NCI-H510A (cell line): ENCODE data around the gene FGFRL1.

Experiments
- DNase-seq: peaks from one replicate; lab custom pipeline; 2025; lab: John Stamatoyannopoulos, UW

The FGFRL1 gene

DNA sequence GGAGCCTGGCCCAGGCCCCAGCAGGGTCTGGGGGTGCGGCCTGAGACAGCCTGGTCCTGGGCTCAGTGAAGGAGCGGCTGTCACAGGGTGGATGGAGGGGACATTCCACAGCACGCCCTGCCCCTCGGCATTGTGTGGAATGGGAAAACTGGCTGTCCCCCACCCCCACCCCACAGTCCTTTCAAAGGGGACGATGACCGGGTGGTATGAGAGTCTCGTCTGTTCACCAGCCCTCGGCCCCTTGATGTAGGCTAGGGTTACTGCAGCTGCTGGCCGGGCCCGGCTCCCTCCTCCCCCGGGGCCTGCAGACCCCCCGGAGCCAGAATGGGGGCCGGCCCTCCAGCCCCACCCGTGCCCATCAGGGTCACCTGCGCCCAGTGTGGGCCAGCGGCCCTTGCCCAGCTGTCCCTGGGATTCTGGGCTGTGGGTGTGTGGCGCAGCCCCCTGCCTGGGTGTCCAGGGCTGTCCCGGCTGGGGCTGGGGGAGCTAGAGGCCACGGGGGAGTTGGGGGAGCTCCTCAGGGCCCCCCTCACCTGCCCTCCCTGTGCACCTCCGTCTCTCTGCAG, 11.7 kb downstream of the FGFRL1 start:
- DNase-seq = no peak

DNA sequence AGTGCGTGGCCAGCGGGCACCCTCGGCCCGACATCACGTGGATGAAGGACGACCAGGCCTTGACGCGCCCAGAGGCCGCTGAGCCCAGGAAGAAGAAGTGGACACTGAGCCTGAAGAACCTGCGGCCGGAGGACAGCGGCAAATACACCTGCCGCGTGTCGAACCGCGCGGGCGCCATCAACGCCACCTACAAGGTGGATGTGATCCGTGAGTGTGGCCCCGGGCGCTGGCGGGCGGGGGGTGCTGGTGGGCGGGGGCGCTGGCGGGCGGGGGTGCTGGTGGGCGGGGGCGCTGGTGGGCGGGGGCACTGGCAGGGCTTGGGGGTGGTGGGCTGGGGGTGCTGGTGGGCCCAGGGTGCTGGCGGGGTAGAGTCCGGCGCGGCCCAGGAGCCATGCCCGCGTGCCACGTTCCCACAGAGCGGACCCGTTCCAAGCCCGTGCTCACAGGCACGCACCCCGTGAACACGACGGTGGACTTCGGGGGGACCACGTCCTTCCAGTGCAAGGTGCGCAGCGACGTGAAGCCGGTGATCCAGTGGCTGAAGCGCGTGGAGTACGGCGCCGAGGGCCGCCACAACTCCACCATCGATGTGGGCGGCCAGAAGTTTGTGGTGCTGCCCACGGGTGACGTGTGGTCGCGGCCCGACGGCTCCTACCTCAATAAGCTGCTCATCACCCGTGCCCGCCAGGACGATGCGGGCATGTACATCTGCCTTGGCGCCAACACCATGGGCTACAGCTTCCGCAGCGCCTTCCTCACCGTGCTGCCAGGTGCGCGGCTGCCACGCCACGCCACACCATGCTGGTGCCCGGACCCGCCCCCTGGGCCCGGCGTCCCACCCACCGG, 12.7 kb downstream of the FGFRL1 start:
- DNase-seq = no peak

DNA sequence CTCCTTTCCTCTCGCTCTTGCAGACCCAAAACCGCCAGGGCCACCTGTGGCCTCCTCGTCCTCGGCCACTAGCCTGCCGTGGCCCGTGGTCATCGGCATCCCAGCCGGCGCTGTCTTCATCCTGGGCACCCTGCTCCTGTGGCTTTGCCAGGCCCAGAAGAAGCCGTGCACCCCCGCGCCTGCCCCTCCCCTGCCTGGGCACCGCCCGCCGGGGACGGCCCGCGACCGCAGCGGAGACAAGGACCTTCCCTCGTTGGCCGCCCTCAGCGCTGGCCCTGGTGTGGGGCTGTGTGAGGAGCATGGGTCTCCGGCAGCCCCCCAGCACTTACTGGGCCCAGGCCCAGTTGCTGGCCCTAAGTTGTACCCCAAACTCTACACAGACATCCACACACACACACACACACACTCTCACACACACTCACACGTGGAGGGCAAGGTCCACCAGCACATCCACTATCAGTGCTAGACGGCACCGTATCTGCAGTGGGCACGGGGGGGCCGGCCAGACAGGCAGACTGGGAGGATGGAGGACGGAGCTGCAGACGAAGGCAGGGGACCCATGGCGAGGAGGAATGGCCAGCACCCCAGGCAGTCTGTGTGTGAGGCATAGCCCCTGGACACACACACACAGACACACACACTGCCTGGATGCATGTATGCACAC, 13.6 kb downstream of the FGFRL1 start:
- DNase-seq = no peak

DNA sequence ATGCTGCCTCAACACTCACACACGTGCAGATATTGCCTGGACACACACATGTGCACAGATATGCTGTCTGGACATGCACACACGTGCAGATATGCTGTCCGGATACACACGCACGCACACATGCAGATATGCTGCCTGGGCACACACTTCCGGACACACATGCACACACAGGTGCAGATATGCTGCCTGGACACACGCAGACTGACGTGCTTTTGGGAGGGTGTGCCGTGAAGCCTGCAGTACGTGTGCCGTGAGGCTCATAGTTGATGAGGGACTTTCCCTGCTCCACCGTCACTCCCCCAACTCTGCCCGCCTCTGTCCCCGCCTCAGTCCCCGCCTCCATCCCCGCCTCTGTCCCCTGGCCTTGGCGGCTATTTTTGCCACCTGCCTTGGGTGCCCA, 14.7 kb downstream of the FGFRL1 start:
- no peak for DNase-seq

DNA sequence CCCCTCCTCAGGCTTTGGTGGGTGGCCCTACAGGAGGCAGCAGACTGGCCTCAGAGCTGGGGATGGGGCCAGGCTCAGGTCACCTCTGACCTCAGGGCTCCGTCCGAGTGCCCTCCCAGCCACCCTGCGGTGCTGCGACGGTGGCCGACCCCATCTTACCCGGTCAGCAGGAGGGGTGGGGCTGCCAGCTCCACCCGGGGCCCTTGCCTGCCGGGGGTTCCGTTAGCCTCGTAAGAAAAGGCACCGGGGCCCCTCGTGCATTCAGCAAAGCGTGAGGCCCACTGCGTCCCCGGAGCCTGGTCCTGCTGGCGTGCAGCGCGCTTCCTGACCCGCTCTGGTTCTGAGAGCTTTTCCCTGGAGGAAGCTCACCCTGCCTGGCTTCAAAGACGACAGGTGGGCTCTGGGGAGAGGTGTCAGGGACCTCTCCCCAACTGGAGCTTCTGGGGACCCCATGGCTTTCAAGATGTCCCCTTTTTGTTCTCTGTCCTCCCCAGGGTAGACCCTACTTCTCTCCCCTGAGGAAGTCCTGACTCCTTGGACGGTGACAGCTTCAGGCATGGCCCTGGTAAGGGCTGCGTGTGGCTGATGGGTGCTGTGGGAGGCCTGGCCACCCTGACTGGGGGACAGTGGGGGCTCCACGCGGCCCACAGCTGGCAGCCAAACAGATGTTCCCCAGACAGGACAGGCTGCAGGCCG, 15.9 kb downstream of the FGFRL1 start:
- DNase-seq = no peak

DNA sequence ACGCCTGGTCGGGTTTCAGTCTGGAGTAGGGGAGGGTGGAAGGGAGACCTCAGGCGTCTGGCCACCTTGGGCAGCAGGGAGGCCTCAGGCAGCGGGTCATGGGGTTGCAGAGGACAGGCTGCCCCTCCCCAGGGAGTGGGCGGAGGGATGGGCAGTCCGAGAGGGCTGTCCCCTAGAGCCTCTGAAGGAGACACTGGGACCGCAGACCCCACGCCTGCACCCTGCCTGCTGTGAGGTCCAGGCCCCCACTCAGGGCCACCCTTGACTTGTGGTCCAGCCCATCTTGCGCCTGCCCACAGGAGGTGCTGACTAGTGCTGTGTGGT, 16.5 kb downstream of the FGFRL1 start:
- no peak for DNase-seq

DNA sequence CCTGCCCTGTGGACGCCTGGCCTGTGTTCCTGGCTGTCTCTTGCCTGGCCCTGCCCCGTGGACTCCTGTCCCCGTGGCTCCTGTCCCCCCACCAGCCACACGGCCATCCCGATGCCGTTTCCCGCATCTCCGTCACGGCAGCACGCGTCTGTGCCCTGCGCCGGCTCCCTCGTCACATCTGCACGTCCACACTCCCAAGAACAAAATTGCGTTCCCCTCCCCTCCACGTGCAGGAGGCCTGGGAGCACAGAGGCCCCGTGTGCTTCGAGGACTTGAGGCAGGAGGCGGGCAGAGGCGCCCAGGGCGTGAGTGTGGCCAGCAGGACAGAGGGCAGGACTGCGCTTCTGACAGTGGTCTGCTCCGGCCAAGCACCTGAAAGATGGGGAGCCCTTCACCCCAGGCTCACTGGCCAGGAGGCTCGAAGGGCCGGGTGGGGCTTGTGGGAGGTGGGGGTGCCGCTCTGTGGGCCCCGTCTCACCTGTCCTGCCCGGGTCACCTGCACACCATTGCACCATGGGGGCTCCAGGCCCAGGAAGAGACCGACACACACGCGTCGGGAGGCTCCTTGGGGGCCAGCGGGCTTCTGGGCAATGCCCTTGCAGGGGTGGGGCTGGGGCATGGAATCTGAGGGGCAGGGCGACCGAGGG, 17.3 kb downstream of the FGFRL1 start:
- no peak for DNase-seq

DNA sequence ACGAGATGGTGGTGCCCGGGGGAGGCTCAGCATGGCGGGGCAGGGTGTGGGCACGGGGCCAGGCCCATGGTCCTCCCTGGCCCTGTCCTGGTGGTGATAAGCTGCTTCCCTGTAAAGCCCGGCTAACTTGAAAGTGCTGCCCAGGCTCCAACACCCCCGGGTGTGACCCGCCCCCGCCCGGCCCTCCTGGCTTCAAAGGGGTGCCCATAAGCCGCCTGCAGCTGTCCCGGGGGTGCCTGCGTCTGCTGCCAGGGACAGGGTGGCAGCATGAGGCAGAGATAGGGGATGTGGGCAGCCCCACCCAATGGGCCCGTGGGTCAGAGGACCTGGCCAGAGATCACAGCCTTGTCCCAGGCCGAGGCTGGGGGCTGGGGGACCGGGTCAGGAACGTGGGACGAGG, 18.1 kb downstream of the FGFRL1 start:
- DNase-seq = no peak

DNA sequence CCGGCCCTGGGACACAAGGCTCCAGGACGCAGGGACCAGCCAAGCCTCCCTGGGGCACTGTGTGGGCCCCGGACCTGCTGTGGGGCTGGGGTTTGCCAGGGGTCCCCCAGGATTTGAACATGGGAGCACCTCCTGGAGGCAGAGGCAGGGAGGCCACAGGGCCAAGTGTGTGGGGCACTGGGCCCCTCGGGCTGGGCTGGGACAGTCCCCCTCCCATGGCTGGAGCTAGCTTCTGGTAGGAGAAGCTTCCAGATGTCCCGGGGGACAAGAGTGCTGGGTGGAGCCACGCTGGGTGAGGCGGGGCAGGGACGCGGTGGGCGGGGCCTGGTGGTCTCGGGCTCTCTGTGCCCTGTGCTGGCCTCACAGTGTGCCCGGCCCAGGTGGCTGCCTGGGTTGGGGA, 18.6 kb downstream of the FGFRL1 start:
- DNase-seq = no peak

DNA sequence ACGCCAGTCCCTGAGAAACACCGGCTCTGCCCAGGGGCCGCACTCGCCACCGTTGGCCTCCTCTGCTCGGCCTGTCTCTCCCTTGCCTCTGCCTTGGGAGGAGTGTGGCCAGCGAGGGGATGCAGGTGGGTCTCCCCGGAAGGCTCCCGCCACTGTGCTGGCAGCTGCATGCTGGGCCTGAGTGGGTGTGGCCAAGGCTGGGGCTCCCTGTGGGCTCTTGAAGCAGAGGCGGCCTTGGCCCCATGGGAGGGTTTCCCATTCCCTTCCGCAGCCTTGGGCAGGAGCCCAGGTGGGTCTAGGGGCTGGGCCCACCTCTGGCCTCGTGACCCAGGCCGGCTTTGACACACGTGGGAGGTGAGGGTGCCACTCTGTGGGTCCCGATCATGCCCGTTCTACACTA, 19.1 kb downstream of the FGFRL1 start:
- DNase-seq = no peak

DNA sequence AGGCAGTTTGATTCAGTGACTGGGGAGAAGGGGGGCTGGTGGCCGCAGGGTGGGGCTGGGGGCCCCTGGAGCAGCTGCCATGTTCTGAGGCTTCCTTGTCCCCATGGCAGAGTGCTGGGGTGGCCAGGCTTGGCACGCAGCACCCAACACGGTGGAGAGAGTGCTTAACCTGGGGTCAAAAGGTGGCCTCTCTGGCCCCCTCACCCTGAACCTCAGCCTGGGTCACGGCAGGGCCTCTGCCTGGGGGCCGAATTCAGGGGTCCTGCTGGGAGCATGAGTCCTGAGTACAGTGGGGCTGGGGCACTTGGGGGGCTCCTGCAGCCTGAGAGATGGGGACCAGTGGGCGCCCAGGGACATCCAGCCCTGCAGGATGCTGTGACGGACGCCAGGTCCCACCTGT, 19.9 kb downstream of the FGFRL1 start:
- DNase-seq = no peak

DNA sequence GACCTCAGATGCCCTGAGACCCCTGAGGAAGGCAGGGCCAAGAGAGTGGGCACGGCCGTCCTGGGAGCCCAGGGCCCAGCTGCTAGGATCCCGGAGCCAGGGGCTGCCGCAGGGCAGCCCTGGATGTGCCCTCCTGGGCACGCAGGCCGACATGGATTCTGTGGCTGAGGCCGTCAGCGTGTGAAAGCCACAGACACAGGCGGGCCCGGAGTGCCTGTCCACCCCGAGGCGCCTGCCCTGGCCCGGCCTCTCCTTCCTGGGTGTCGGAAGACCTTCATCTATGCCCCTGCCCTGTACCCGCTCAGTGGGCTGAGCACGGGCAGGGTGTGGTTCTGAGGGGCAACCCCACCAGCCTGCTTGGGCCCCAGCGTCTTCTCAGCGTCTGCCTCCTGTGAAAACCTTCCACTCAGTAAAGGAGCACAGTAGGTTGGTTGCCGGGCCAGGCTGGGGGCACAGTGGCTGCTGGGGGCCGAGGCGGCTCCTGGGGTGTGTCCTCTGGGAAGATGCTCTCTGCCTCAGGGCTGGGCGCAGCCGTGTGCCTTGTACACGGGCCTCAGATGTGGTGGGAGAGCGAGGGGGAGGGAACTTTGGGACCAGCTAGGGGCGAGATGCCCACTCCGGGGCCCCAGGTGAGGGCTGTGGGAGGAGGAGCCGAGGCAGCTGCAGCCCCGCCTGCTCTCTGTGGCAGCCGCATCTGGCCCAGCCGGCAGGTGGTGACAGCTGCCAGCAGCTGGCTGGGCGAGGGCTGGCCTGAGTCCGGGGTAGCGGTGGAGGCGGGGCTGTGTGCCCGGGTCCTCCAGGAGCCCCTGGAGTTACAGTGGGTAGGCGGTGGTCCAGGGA, 20.8 kb downstream of the FGFRL1 start:
- no peak for DNase-seq

DNA sequence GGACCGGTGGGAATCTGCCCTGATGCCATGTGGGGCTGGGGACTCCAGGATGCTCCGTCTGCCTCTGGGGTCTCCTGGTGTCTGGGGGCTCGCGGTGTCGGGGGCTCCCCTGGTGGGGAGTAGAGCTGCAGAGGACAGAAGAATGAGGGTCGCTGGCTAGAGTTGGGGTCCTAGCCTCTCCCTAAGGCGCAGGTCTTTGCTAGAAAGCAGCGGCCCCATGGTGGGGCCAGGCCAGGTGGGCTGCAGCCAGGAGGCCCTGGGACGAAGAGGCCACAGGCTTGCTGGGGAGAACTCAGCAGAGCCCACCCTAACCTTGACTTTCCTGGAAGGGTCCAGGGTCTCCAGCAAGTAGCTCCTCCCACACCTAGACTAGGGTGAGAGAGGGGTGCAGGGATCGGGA, 21.4 kb downstream of the FGFRL1 start:
- no peak for DNase-seq

DNA sequence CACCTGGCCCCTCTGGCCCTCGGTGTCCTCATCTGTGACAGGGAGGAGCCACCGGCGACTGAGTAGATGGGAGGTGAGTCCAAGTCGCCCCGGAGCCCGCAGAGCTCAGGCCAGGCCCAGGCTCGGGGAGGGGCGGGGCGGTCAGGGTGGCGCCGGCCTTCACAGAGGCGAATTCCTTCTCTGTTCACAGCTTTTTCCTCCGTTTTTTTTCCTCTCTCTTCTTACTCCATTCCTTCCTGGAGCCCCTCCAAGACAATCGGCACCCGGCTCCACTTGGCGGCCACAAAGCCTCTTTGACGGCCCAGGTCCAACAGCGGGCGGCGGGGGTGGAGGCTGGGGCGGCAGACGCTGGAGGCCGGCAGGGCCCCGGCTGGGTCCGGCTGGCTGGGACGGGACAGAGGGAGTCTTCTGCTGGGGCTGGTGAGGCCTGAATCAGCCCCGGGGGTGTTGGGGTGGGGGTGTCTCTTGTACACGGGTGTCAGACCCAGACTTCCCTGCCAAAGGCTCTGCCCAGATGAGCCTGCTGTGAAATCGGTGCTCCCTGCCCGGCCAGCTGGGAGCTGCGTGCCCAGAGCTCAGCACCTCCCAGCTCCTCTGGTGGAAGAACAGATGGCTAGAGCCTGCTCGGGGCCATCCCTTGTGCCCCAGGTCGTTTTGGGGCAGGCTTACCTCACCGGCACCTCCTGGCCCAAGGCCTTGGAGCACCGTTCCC, 22.6 kb downstream of the FGFRL1 start:
- no peak for DNase-seq

DNA sequence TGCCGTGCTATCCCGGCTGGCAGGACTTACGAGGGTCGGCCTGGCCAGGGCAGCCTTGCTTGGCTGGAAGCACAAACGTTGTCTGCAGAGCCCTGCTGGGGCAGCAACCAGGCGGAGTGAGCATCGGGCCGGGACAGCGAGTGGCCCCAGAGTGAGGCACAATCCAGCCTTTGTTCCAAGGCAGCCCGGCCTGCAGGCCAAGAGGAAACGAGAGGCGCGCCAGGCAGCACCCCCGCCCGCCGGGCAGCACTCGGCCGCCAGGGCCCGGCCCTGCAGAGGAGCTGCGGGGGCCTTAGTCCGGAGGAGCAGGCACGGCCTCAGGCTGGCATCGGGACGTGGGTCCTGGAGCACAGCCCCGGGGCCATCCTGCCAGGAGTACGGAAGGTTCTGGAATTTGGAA, 24.1 kb downstream of the FGFRL1 start:
- DNase-seq = no peak

DNA sequence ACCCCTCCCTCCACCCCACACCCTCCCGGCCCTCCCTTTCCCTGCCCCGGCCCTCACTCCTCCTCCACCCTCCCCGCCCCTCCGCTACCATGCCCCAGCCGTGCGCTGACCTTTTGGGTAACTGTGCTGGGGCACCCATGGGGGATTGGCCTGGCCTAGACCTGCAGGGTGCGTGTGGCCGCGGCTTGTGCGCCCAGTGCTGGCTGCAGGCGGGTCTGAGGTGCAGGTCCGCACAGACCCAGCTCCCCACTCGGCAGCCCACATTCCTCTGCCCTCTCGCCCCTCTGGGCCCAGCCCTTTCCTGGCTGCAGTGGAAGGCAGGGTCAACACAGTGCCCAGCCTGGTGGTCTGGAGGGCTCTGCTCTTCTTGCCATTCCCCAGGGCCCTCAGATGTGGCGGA, 24.7 kb downstream of the FGFRL1 start:
- no peak for DNase-seq

DNA sequence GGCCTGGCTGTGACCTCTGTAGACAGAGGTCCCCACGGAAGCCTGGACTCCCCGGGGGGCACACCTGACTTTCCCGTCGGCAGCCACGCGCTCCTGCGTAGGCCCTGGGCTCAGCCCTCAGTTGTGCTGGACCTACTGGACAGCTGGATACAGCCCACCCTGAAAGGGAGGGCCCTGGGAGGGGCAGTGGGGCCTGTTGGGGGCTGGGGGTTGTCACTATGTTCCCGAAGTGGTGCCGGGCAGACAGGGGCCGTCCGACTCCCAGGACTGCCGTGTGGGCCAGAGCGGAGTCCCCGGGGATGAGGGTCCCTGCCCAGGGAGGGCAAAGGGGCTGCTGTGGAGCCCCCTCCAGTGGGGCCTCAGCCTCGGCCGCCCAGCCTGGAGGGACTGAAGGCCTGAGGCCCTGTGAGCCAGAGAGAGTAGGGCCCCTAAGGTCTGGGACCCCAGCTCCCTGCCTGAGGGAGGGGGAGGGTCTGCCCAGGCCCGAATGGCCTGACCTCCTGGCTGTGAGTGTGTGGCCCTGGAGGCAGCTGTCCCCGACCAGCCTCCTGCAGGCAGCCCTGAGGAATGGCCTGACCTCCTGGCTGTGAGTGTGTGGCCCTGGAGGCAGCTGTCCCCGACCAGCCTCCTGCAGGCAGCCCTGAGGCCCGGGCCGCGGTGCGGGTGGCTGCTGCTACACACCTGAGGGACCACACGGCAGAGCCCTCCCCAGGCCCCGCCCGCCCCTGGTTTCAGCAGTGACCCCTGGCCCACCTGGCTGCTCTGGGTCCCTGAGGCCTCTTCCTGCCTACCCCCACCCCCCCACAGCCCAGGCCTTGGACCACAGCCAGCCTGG, 25.8 kb downstream of the FGFRL1 start:
- DNase-seq = no peak

DNA sequence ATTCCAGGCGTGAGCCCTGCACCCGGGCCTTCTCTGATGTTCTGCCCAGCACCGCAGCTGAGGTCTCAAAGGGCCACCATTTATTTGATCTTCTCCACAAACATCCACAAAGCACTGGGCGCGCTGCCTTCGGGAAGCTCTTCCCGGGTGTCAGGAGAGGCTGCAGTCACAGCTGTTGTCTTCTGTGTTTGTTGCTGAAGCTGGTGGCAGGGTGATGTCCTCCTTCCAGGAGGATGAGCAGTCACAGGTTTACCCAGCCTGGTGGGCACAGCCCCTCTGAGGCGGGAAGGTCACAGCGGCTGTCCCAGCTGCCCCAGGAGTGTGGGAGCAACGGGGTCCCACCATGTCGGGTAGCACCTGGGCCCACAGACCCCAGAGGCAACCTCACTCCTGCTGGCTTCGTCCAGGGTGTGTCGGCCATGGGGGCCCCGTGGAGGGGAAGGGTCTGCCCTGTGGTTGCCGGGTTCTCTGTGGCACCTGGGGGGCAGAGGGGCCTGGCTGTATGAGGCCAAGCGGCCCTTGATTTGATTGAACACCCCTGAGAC, 27.6 kb downstream of the FGFRL1 start:
- DNase-seq = no peak

DNA sequence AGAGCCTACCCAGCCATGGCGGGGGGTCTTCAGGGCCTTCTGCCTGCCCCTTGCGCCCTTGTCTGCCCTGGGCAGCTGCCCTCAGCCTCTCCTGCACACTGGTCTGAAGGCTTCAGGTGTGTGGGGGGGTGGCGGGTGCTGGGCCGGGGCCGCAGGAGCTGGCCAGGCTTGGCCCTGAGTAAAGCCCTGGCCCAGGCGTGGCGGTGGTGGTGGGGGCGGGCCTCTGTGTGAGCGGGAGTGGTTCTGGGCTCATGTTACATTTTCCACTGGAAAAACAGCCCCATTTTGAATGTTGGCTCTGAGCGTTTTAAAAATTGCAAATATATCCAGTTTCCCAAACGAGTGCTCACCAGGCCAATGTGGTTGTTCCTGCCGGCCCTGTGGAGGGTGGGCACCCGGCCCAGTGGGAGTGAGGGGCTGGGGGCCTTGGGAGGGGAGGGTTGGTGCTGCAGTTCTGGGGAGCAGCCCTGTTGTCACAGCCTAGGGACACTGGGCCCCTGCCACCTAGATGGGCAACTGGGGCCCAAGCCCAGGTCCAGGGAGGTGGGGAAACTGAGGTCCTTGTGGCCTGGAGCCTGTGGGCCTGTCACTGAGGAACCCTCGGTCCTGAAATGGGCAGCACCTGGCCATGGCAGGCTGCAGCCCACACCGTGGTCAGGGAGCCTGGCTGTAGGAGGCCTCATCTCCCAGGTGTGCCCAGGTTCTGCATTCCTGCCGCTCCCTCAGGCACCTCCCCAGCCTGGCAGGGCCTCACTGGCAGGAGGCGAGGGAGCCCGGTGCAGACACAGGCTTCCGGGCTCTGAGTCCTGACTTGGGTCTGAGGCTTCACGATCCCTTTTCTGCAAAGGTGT, 28.3 kb downstream of the FGFRL1 start:
- DNase-seq = no peak
